ENCODE results near the gene PPP2R2B. TPM values are rescaled to one million over a fixed set of nuclear protein-coding genes. Genes with fewer than 3 reads are reported as not detected.

Gene PPP2R2B
- total RNA-seq, 6 experiments from 2014 or later: 0.15 to 0.77 (median 0.27) TPM

GRCh38 chr5:146745931-146746577, 132.5 kb downstream of the PPP2R2B start:
- Histone ChIP-seq H3K9me3 (no peaks in the 10 kb centered on the region), H3K4me3 (no peak overlapping the region), H3K4me1 (peaks cover 0 to 25% (median 0%) of the 10 kb centered on the region in 4 donors), H3K27me3 (no peaks in the 10 kb centered on the region), H3K36me3 (no peaks in the 10 kb centered on the region), H3K27ac (peak overlapping the region in 1 of 3 donors; percentile 66)
- DNase-seq: peak; percentile 32 to 68 (median 57)
- TF ChIP-seq POLR2A (IDR thresholded peaks at IDR 0.05): no peak
- TF ChIP-seq, protein P1, sequence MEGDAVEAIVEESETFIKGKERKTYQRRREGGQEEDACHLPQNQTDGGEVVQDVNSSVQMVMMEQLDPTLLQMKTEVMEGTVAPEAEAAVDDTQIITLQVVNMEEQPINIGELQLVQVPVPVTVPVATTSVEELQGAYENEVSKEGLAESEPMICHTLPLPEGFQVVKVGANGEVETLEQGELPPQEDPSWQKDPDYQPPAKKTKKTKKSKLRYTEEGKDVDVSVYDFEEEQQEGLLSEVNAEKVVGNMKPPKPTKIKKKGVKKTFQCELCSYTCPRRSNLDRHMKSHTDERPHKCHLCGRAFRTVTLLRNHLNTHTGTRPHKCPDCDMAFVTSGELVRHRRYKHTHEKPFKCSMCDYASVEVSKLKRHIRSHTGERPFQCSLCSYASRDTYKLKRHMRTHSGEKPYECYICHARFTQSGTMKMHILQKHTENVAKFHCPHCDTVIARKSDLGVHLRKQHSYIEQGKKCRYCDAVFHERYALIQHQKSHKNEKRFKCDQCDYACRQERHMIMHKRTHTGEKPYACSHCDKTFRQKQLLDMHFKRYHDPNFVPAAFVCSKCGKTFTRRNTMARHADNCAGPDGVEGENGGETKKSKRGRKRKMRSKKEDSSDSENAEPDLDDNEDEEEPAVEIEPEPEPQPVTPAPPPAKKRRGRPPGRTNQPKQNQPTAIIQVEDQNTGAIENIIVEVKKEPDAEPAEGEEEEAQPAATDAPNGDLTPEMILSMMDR (IDR thresholded peaks at IDR 0.05): no peak
- intact Hi-C loops (cut with DNase I): no loop called here
- ATAC-seq: peak; percentile 54 to 76 (median 67)
- WGBS (ENCODE audit: insufficient coverage, low coverage, low lambda C conversion rate, missing lambda C conversion rate): 41% methylated on average over 4 of the region's 5 CpGs

GRCh38 chr5:146744068-146744745, 134.3 kb downstream of the PPP2R2B start:
- no peak for TF ChIP-seq POLR2A (IDR thresholded peaks at IDR 0.05)
- TF ChIP-seq, protein P1 (IDR thresholded peaks at IDR 0.05): no peak
- H3K4me3 ChIP-seq: no peak overlapping the region
- WGBS (ENCODE audit: insufficient coverage, low coverage, low lambda C conversion rate, missing lambda C conversion rate): 82% methylated on average over 2 of the region's 2 CpGs
- intact Hi-C loops (cut with DNase I): no loop called here
- ATAC-seq (no peak), DNase-seq (no peak)
- H3K27me3 ChIP-seq: no peaks in the 10 kb centered on the region
- H3K9me3 ChIP-seq: no peaks in the 10 kb centered on the region
- H3K36me3 ChIP-seq: no peaks in the 10 kb centered on the region
- no peak overlapping the region for H3K27ac ChIP-seq
- H3K4me1 ChIP-seq: peaks cover 0 to 11% (median 0%) of the 10 kb centered on the region in 4 donors

DNA sequence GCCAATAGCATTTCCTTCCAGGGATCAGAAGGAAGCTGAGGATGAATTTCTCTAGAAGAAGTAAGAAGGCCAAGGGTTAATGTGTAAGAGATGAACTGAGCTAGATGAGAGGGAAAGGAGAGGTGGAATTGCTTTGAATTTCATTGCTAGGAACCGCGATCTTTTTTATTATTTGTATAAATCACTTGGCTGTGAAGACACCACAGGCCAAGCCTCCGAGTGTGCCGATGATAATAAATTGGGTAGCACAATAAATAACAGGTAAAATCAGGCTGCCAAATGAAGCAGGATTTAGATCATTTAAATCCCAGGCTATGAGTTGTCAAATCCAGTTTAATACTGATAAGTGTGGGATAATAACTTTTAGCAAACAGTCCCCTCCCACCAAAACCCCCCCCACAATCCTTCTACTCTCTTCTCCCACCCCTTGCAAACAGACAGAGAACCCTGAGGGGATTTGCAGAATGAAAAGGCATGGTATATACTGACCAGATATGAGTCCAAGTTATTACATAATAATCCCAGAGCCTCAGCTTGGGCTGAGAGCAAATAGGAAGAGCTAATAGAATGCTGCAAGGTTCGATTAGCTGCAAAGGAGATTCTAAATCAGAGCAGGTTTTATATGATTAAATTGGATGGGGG, 143.5 kb downstream of the PPP2R2B start:
- intact Hi-C loops (cut with DNase I): no loop called here

DNA sequence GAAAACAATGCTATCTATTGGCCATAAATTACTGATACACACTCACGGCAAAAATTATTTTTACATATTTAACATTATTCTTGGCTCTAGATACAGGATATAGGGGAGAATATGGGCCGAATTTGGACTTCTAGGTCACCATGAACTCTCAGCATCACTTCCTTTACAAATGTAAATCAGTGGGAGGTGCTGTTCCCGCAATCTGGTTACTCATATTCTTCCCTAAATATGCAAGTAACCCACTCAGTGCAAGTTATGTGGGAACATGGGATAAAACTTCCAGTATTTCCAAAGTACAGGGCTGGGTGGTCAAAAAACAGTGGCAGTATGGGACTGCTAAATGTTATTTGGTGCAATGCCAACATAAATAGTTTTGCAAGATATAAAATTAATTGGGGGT, 145.6 kb downstream of the PPP2R2B start:
- DNase-seq: no peak
- intact Hi-C loops (cut with DNase I): no loop called here
- 65% methylated on average over 3 of the region's 3 CpGs for WGBS (ENCODE audit: insufficient coverage, low coverage, low lambda C conversion rate, missing lambda C conversion rate)

More for the DNA sequence above, 143.5 kb downstream of the PPP2R2B start:
- Histone ChIP-seq H3K9me3 (no peaks in the 10 kb centered on the region), H3K36me3 (no peaks in the 10 kb centered on the region), H3K4me3 (no peak overlapping the region), H3K27me3 (no peaks in the 10 kb centered on the region), H3K27ac (no peak overlapping the region), H3K4me1 (no peaks in the 10 kb centered on the region)
- no peak for DNase-seq
- TF ChIP-seq, protein P1 (IDR thresholded peaks at IDR 0.05): no peak
- TF ChIP-seq POLR2A (IDR thresholded peaks at IDR 0.05): no peak
- WGBS (ENCODE audit: insufficient coverage, low coverage, low lambda C conversion rate, missing lambda C conversion rate): 86% methylated on average over 5 of the region's 5 CpGs
- no peak for ATAC-seq

More for the DNA sequence above, 145.6 kb downstream of the PPP2R2B start:
- no peak for TF ChIP-seq POLR2A (IDR thresholded peaks at IDR 0.05)
- TF ChIP-seq, protein P1 (IDR thresholded peaks at IDR 0.05): no peak
- H3K9me3 ChIP-seq: no peaks in the 10 kb centered on the region
- H3K27ac ChIP-seq: no peak overlapping the region
- H3K4me3 ChIP-seq: no peak overlapping the region
- H3K4me1 ChIP-seq: no peaks in the 10 kb centered on the region
- no peaks in the 10 kb centered on the region for H3K36me3 ChIP-seq
- H3K27me3 ChIP-seq: no peaks in the 10 kb centered on the region
- no peak for ATAC-seq
